SH-SY5Y (cell line): ENCODE data around the gene GCAT.

ENCODE experiments used
- GATA2 ChIP-seq: IDR thresholded peaks from 2 replicates; pipeline ENCODE4 v1.6.1; 2011; ENCODE audit warnings: mild to moderate bottlenecking, low read depth, low read length
- GATA3 ChIP-seq: IDR thresholded peaks from 2 replicates; pipeline ENCODE4 v1.6.1; 2011; ENCODE audit warnings: low read depth, mild to moderate bottlenecking, low read length, moderate library complexity

The GCAT gene

GRCh38 chr22:37807410-37808293 lies at the start of gene GCAT:
Gene GCAT, plus strand, starts transcription at chr22:37807934. Its CDS starts 34 bp downstream, at chr22:37807968.
- TF ChIP-seq GATA3 (no peak), GATA2 (no peak)

GRCh38 chr22:37758694-37759093 lies 49.0 kb upstream of the GCAT start:
- TF ChIP-seq GATA2 (no peak), GATA3 (no peak)

GRCh38 chr22:37759281-37759680 lies 48.5 kb upstream of the GCAT start:
- TF ChIP-seq GATA2 (no peak), GATA3 (no peak)

- TF ChIP-seq GATA3 = no peak
- no peak for TF ChIP-seq GATA2
These were observed 47.6 kb upstream of the GCAT start for GRCh38 chr22:37760152-37760551.

GRCh38 chr22:37762389-37762836 lies 45.3 kb upstream of the GCAT start:
- TF ChIP-seq GATA3 (no peak), GATA2 (no peak)

- no peak for TF ChIP-seq GATA3
These were observed 44.7 kb upstream of the GCAT start for GRCh38 chr22:37763012-37763411.

GRCh38 chr22:37763652-37764051 lies 44.1 kb upstream of the GCAT start:
- no peak for TF ChIP-seq GATA3
- TF ChIP-seq GATA2 = no peak

GRCh38 chr22:37764622-37765021 lies 43.1 kb upstream of the GCAT start:
- no peak for TF ChIP-seq GATA2
- no peak for TF ChIP-seq GATA3

- TF ChIP-seq GATA3 (no peak), GATA2 (no peak)
These were observed 42.2 kb upstream of the GCAT start for GRCh38 chr22:37765498-37765897.

- no peak for TF ChIP-seq GATA3
- TF ChIP-seq GATA2 = no peak
These were observed 41.7 kb upstream of the GCAT start for GRCh38 chr22:37765953-37766576.

- TF ChIP-seq GATA3 = no peak
- no peak for TF ChIP-seq GATA2
These were observed 39.5 kb upstream of the GCAT start for GRCh38 chr22:37768273-37768672.

GRCh38 chr22:37769056-37769455 lies 38.7 kb upstream of the GCAT start:
- TF ChIP-seq GATA3 (no peak), GATA2 (no peak)

- TF ChIP-seq GATA3 = no peak
- TF ChIP-seq GATA2 = no peak
These were observed 36.7 kb upstream of the GCAT start for GRCh38 chr22:37771081-37771480.

- TF ChIP-seq GATA3 (no peak), GATA2 (no peak)
These were observed 35.9 kb upstream of the GCAT start for GRCh38 chr22:37771702-37772427.
